HG03575 (cell line): ENCODE measurements around the gene VAMP7.
"Not testable (repeated sequence)": the region's sequence is repeated elsewhere in the genome, so short reads cannot be mapped to it uniquely, and the experiment has no call there.

Experiments used
- ATAC-seq: cut with Tn5 transposase; IDR thresholded peaks from one replicate; pipeline ENCODE4 v1.9.1; 2021; ENCODE audit not compliant: unreplicated experiment, insufficient number of reproducible peaks, low FRiP score; ENCODE audit errors: extremely low read depth

The VAMP7 gene

GRCh38 chrX:155971658-155972057, 90.5 kb downstream of the VAMP7 start:
- not testable (repeated sequence) for ATAC-seq

GRCh38 chrX:155972241-155972640, 91.1 kb downstream of the VAMP7 start:
- ATAC-seq = not testable (repeated sequence)

DNA sequence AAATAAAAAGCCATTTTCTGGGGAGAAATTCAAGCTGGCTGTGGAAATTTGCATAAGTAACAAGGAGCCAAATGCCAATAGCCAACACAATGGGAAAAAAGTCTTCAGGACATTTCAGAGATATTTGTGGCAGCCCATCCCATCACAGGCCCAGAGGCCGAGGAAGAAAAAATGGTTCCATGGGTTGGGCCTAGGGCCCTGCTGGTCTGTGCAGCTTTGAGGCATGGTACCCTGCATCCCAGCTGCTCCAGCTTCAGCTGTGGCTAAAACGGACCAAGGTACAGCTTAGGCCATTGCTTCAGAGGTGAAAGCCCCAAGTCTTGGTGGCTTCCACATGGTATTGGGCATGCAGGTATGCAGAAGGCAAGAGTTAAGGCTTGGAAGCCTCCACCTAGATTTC, 102.2 kb downstream of the VAMP7 start:
- ATAC-seq = no peak

DNA sequence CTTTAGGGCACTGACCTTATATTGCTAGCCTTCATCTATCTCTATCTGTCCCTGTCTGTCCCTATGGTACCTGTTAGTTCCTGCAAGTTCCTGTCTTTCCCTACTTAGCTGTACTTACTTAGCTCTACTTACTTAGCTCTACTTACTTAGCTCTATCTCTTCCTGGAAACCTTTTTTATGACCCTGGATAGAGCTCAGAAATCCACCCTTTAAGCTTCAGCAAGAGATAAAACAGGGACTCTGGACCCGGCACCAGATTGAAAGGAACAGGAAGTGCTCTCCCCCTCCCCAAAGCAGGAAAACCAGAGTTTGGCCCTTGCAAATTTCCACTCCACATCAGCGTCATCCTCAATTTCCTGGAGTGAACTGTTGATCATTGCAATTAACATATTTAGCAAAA, 104.1 kb downstream of the VAMP7 start:
- ATAC-seq = no peak

DNA sequence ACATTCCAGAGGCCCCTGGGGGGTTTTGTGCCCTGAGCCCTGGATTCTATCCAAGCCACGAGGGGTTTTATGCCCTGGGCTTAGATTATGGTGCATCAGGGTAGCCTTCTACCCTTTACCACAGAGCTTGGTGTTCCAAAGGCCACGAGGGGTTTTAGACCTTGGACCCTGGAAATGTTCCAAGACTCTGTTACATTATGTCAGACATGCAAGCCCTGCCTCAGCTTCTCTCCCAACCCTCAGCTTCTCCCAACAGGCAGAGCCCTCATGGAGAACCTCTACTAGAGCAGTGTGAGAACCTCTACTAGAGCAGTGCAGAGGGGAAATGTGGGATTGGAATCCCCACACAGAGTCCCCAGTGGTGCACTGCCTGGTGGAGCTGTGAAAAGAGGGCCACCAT, 105.8 kb downstream of the VAMP7 start:
- not testable (repeated sequence) for ATAC-seq

- no peak for ATAC-seq
Measured at GRCh38 chrX:155988859-155989258, 107.7 kb downstream of the VAMP7 start.
